Measurements from ENCODE around the gene RARB.

DNA sequence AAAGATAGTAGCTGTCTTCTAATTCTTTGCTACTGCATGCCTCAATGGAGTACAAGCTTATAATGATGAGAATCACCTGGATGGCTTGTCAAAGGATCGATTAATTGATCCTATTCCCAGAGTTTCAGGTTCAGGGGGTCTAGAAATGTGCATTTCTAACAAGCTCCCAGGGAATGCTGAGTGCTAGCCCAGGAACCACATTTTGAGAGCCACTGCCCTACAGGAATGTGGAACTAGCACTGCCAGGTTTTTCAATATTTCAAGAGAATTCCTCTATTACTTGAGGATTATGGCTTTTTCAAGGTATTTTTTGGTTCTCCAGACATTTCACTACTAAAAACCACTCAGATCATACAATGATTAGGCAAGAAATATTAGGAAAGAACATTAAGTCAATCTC lies 52.7 kb downstream of the RARB start:
- no peak for TF ChIP-seq CHD1 (IDR thresholded peaks at IDR 0.05; ENCODE audit: low read length)
- TF ChIP-seq, protein P1, sequence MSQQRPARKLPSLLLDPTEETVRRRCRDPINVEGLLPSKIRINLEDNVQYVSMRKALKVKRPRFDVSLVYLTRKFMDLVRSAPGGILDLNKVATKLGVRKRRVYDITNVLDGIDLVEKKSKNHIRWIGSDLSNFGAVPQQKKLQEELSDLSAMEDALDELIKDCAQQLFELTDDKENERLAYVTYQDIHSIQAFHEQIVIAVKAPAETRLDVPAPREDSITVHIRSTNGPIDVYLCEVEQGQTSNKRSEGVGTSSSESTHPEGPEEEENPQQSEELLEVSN (IDR thresholded peaks at IDR 0.05; ENCODE audit: borderline replicate concordance in 1 of 2, extremely low read depth in 1 of 2, insufficient read depth in 1 of 2, insufficient read length in 1 of 2, low read depth in 1 of 2, low read length in 1 of 2, poor library complexity in 1 of 2, severe bottlenecking in 1 of 2): no peak
- no peak for TF ChIP-seq TARDBP (IDR thresholded peaks at IDR 0.05)
- no peak for TF ChIP-seq ERF (CRISPR knock-in tag; IDR thresholded peaks at IDR 0.05)
- TF ChIP-seq SMC3 (conservative IDR thresholded peaks at IDR 0.05; ENCODE audit: insufficient read depth, low read depth, low read length): no peak
- TF ChIP-seq, protein P2, sequence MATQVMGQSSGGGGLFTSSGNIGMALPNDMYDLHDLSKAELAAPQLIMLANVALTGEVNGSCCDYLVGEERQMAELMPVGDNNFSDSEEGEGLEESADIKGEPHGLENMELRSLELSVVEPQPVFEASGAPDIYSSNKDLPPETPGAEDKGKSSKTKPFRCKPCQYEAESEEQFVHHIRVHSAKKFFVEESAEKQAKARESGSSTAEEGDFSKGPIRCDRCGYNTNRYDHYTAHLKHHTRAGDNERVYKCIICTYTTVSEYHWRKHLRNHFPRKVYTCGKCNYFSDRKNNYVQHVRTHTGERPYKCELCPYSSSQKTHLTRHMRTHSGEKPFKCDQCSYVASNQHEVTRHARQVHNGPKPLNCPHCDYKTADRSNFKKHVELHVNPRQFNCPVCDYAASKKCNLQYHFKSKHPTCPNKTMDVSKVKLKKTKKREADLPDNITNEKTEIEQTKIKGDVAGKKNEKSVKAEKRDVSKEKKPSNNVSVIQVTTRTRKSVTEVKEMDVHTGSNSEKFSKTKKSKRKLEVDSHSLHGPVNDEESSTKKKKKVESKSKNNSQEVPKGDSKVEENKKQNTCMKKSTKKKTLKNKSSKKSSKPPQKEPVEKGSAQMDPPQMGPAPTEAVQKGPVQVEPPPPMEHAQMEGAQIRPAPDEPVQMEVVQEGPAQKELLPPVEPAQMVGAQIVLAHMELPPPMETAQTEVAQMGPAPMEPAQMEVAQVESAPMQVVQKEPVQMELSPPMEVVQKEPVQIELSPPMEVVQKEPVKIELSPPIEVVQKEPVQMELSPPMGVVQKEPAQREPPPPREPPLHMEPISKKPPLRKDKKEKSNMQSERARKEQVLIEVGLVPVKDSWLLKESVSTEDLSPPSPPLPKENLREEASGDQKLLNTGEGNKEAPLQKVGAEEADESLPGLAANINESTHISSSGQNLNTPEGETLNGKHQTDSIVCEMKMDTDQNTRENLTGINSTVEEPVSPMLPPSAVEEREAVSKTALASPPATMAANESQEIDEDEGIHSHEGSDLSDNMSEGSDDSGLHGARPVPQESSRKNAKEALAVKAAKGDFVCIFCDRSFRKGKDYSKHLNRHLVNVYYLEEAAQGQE (IDR thresholded peaks at IDR 0.05; ENCODE audit: borderline replicate concordance): no peak
- TF ChIP-seq, protein P2 (CRISPR knock-in tag; IDR thresholded peaks at IDR 0.05; ENCODE audit: low read depth): no peak

Data from K562 (cell line).